Heart left ventricle (tissue), 16 donors: Measurements from ENCODE around the gene C16orf90. TPM values are rescaled to one million over a fixed set of nuclear protein-coding genes. Genes with fewer than 3 reads are reported as not detected.

ENCODE experiments used
- ATAC-seq, 4 donors: fragments of 200-7000 bp; cut with Tn5 transposase; one replicate each; pipeline ENCODE4 v1.9.1; 2020 to 2022; ENCODE audit warnings: moderate library complexity in 4 of 4, mild to moderate bottlenecking in 3 of 4, moderate number of reproducible peaks in 1 of 4
- DNase-seq, 5 donors: peaks; one replicate each; pipeline ENCODE4 v3.0.0-alpha.2; 2020
- H3K27ac ChIP-seq, 12 donors: fragments of 200-600 bp; sonication (generic) in 4 of 12; one replicate each; pipeline versions ENCODE4 v1.5.0 to v1.8.0; 2016 to 2022; ENCODE audit warnings: mild to moderate bottlenecking in 2 of 12
- H3K27me3 ChIP-seq, 9 donors: fragments of 200-600 bp; sonication (generic) in 2 of 9; one replicate each; pipeline versions ENCODE4 v1.5.1 to v1.8.0; 2016 to 2022; ENCODE audit warnings: mild to moderate bottlenecking in 3 of 9
- H3K36me3 ChIP-seq, 9 donors: fragments of 200-600 bp; sonication (generic) in 2 of 9; one replicate each; pipeline versions ENCODE4 v1.5.0 to v1.8.0; 2018 to 2022; ENCODE audit warnings: mild to moderate bottlenecking in 2 of 9
- H3K4me1 ChIP-seq, 12 donors: fragments of 200-600 bp; sonication (generic) in 4 of 12; one replicate each; pipeline versions ENCODE4 v1.5.0 to v1.8.0; 2016 to 2022; ENCODE audit warnings: mild to moderate bottlenecking in 3 of 12
- H3K4me3 ChIP-seq, 12 donors: fragments of 200-600 bp; sonication (generic) in 4 of 12; one replicate each; pipeline versions ENCODE4 v1.5.0 to v1.8.0; 2017 to 2022; ENCODE audit warnings: mild to moderate bottlenecking in 9 of 12, moderate library complexity in 4 of 12
- H3K9me3 ChIP-seq, 12 donors: fragments of 200-600 bp; sonication (generic) in 4 of 12; one replicate each; pipeline versions ENCODE4 v1.5.0 to v1.8.0; 2016 to 2022; ENCODE audit warnings: mild to moderate bottlenecking in 1 of 12
- POLR2A ChIP-seq, 2 donors: fragments of 450-650 bp; IDR thresholded peaks; one replicate each; pipeline ENCODE4 v1.6.1; 2017; ENCODE audit warnings: antibody characterized with exemption in 2 of 2, mild to moderate bottlenecking in 2 of 2, moderate library complexity in 2 of 2
- WGBS, 4 donors: extraction: QIAGEN DNeasy Blood & Tissue Kit in 2 of 4; methylation state at CpG; one replicate each; pipeline versions ENCODE4 v1.1.5 to v1.1.7; 2013 to 2018; 5-methylcytosine and 5-hydroxymethylcytosine counted together
- intact Hi-C, 10 donors: fragments of 100-400 bp; cut with DNase I; formaldehyde crosslinking; loops; one replicate each; pipeline versions ENCODE4 v1.11.1 to v1.14.2; 2022
- polyA plus RNA-seq, 2 donors: library from polyadenylated mRNA; stranded (reverse); fragments of 200-250 nt; gene quantifications; one replicate each; pipeline ENCODE4 v1.2.3, GENCODE V29; 2013
- total RNA-seq, 9 donors: library from RNA; depleted of rRNA in 2 of 9; stranded (reverse); fragments of >200 nt in 2 of 9; fragmentation: NEBNext Ultra II Directional in 3 of 9; extraction: Animal tissue kit (Norgen Biotek cat#: 25700) in 3 of 9; gene quantifications; one replicate each; pipeline versions ENCODE4 v1.1.0 to v1.2.4, GENCODE V29; 2016 to 2023
- TF ChIP-seq, protein P1 (sequence below), 12 donors: fragments of 200-600 bp; sonication (generic) in 4 of 12; IDR thresholded peaks; one replicate each; pipeline versions ENCODE4 v1.5.0 to v1.8.0; 2018 to 2022; ENCODE audit warnings: antibody characterized with exemption in 12 of 12, mild to moderate bottlenecking in 5 of 12
- donor health status: ischemic (EF 13 %, LVEDD 7.1; RV severe dilation, severe dysfunction).
- donor health status: healthy with polysubstance abuse.
- donor health status: DM: no; HTN: yes; CAD: no.
- donor health status: DM: no; HTN: no; CAD: no.
- donor health status: ischemic (EF 25% LVEDD 6.9; RV normal size, moderate dysfunction).
- donor health status: ischemic (EF 25% LVEDD 5.7; RV mildly dilated, moderate dysfunction).
- donor health status: healthy.
- donor health status: DM: yes; HTN: yes; CAD: no.
- donor health status: ischemic (EF 35%, LVEDD 5.7; RV mildly dilated, moderate dysfunction).
- donor health status: nonischemic (EF 11% LVEDD 7.7; RV severe dilation, severe dysfunction).
- donor health status: DM: yes; HTN: yes; CAD: no.
- donor health status: PGD.
- donor health status: ischemic (EF 29% LVEDD 5.4; RV normal size, mild dysfunction).
- donor health status: nonischemic (EF 23%, LVEDD 6.1; RV moderate dilation, normal function).

The C16orf90 gene
- total and polyA plus RNA-seq, 11 donors, result not detected

DNA sequence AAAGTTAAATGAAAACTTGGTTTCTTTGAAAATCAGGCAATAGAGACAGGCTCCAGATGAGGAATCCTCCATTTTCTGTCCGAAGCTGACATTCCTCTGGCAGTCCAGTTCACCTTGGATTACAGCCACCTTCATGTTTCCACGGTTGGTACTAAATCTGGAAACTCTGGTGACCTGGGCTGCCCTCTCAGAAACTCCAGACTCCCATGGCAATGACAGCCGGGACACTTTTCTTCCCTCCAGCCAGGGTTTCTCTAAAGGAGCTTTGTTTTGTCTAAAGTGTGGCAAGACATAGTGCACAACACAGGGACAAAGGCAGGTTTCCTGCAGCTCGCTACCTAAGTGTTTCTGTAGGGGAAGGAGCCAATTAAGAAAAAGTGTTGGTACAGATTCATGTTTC is 41.6 kb upstream of the C16orf90 start:
- 38 to 42% (median 40%) methylated on average over 4 of the region's 4 CpGs for WGBS, 4 donors
- DNase-seq, result peak in 3 of 5 donors; percentile 30 to 38 (median 33)
- peaks cover 0 to 9% (median 1%) of the 10 kb centered on the region in 12 donors for H3K4me1 ChIP-seq
- intact Hi-C loops, result loop anchor here in 1 of 10 donors (10.0 kb wide), 1 partner anchor 338 kb away; no protein-coding TSS in a partner anchor
- ATAC-seq, result peak; percentile 52 to 78 (median 70)
- TF ChIP-seq, protein P1, sequence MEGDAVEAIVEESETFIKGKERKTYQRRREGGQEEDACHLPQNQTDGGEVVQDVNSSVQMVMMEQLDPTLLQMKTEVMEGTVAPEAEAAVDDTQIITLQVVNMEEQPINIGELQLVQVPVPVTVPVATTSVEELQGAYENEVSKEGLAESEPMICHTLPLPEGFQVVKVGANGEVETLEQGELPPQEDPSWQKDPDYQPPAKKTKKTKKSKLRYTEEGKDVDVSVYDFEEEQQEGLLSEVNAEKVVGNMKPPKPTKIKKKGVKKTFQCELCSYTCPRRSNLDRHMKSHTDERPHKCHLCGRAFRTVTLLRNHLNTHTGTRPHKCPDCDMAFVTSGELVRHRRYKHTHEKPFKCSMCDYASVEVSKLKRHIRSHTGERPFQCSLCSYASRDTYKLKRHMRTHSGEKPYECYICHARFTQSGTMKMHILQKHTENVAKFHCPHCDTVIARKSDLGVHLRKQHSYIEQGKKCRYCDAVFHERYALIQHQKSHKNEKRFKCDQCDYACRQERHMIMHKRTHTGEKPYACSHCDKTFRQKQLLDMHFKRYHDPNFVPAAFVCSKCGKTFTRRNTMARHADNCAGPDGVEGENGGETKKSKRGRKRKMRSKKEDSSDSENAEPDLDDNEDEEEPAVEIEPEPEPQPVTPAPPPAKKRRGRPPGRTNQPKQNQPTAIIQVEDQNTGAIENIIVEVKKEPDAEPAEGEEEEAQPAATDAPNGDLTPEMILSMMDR (IDR thresholded peaks at IDR 0.05), result no peak
- TF ChIP-seq POLR2A (IDR thresholded peaks at IDR 0.05), result no peak
- no peak overlapping the region for H3K4me3 ChIP-seq
- H3K36me3 ChIP-seq, result peaks cover 0 to 83% (median 65%) of the 10 kb centered on the region in 9 donors
- peak overlapping the region in 9 of 12 donors; percentile 6 to 70 (median 53) for H3K27ac ChIP-seq
- no peaks in the 10 kb centered on the region for H3K9me3 ChIP-seq
- no peaks in the 10 kb centered on the region for H3K27me3 ChIP-seq

DNA sequence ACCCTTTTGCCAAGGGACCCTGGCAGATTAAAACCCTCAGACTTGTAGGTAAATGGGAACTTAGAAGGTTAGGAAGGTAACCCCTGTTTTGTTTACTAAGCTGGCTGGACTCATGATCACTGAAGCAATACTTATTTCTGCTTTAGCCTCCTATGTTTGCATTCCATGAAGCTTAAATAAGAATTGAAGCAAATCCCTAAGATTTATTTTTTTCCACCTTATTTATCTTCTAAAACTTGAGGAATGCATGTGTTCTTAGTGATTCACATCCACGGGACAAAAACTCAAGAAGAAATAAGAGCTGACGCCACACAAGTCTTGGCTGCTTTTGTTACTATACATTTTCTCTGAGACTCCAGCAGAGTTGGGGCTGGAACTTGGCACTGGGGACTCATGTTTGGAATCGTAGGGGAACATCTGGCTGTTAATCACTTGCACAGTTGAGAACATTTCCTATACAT is 41.0 kb upstream of the C16orf90 start:
- intact Hi-C loops, result loop anchor here in 1 of 10 donors (10.0 kb wide), 1 partner anchor 338 kb away; no protein-coding TSS in a partner anchor
- 64 to 73% (median 69%) methylated on average over 3 of the region's 3 CpGs for WGBS, 4 donors
- Histone ChIP-seq H3K9me3 (no peaks in the 10 kb centered on the region), H3K4me1 (peaks cover 0 to 9% (median 1%) of the 10 kb centered on the region in 12 donors), H3K27me3 (no peaks in the 10 kb centered on the region), H3K27ac (peak overlapping the region in 7 of 12 donors; percentile 6 to 70 (median 53)), H3K36me3 (peaks cover 0 to 83% (median 71%) of the 10 kb centered on the region in 9 donors), H3K4me3 (no peak overlapping the region)
- no peak for TF ChIP-seq POLR2A (IDR thresholded peaks at IDR 0.05)
- TF ChIP-seq, protein P1 (IDR thresholded peaks at IDR 0.05), result no peak
- DNase-seq (no peak), ATAC-seq (no peak)

DNA sequence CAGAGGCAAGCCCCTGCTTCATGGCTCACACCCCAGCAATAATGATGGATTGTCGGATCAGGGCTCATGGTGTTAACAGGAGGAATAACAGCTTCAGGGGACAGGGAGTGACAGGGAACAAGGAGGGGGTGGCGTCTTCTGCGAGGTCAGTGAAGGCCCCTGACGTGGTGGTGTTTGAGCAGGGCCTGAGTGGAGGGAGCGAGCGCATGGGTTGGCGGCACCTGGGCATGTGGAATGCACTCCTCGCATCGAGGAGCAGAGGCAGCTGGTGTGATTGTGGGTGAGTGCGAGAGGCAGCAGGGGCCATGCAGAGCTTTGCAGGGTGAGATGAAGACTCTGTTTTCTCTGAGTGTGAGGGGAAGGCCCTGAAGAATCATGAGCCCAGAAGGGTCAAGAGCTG is 38.8 kb upstream of the C16orf90 start:
- Histone ChIP-seq H3K9me3 (no peaks in the 10 kb centered on the region), H3K27me3 (no peaks in the 10 kb centered on the region), H3K4me1 (peaks cover 0 to 9% (median 1%) of the 10 kb centered on the region in 12 donors), H3K36me3 (peaks cover 0 to 80% (median 71%) of the 10 kb centered on the region in 9 donors), H3K4me3 (no peak overlapping the region), H3K27ac (no peak overlapping the region)
- TF ChIP-seq POLR2A (IDR thresholded peaks at IDR 0.05), result no peak
- TF ChIP-seq, protein P1 (IDR thresholded peaks at IDR 0.05), result no peak
- intact Hi-C loops, result loop anchor here in 2 of 10 donors (2.0 to 10.0 kb wide), 2 partner anchors 37 to 341 kb away; no protein-coding TSS in a partner anchor
- 92 to 94% (median 93%) methylated on average over 10 of the region's 10 CpGs for WGBS, 4 donors
- DNase-seq (no peak), ATAC-seq (no peak)

DNA sequence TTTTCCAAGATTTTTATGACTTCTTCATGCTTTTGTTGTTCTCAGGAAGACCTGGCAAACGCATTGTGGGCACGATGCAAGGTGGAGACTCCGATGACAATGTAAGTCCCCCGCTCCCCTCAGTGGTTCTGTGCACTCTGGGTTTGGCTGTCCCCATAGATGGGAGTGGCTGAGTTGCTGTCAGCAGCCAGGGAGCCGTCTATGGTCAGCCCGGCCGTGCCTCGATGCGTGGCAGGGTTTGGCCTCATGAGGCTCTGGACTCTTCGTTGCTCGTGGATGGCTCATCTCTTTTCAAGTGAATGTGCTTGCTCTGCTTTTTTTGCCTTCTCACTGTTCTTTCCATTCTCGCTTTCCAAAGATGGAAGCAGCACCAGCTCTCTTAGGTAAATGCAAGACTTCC is 37.5 kb upstream of the C16orf90 start:
- no peaks in the 10 kb centered on the region for H3K9me3 ChIP-seq
- DNase-seq (no peak), ATAC-seq (no peak)
- WGBS, 4 donors, result 89 to 97% (median 94%) methylated on average over 12 of the region's 12 CpGs
- H3K36me3 ChIP-seq, result peaks cover 0 to 86% (median 64%) of the 10 kb centered on the region in 9 donors
- H3K27ac ChIP-seq, result no peak overlapping the region
- H3K27me3 ChIP-seq, result no peaks in the 10 kb centered on the region
- peaks cover 0 to 9% (median 1%) of the 10 kb centered on the region in 12 donors for H3K4me1 ChIP-seq
- TF ChIP-seq, protein P1 (IDR thresholded peaks at IDR 0.05), result no peak
- TF ChIP-seq POLR2A (IDR thresholded peaks at IDR 0.05), result no peak
- no peak overlapping the region for H3K4me3 ChIP-seq
- intact Hi-C loops, result loop anchor here in 1 of 10 donors (10.0 kb wide), 1 partner anchor 342 kb away; no protein-coding TSS in a partner anchor
